Measurements from ENCODE around the gene CISD1. TPM values are rescaled to one million over a fixed set of nuclear protein-coding genes. Genes with fewer than 3 reads are reported as not detected.

CISD1 gene
- polyA plus RNA-seq, 3 donors = 59.4 to 62.0 (median 60.4) TPM

- no peak for DNase-seq (ENCODE audit: low read depth in 3 of 3, low spot score in 2 of 3)
These were observed 35.2 kb downstream of the CISD1 start for GRCh38 chr10:58304099-58304633.

DNA sequence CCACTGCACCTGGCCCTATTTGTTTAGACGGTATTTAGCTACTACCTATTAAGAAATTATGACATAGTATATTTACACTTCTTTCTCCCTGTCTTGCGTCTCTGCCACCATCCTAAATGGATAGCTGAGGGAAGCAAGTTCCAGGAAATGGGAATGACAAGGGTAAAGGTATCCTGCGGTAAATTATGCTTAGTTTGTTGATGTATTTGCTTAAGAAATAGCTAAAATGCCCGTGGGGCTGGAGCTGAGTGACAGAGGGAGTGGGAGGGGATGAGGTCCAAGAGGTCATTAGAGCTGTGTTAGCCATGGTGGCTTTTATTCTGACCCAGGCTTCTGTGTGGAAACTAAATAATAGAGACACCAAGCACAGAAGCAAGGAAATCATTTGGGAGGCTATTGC, 36.9 kb downstream of the CISD1 start:
- no peak for DNase-seq (ENCODE audit: low read depth in 3 of 3, low spot score in 2 of 3)

DNA sequence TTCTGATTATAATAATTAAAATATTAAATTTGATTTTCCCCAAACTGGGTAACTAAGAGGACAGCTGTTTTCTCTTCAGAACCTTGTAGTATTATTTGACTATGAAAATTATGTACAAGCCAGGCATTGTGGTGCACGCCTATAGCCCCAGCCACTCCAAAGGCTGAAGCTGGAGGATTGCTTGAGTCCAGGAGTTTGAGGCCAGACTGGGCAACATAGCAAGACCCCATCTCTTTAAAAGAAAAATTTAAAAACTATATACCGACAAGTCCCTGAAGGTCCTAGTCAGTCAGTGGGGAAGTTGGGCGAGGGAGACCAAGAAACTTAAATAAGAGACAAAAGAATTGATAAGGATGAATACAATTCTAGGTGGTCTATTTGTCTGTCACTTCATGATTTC, 38.7 kb downstream of the CISD1 start:
- no peak for DNase-seq (ENCODE audit: low read depth in 3 of 3, low spot score in 2 of 3)

DNA sequence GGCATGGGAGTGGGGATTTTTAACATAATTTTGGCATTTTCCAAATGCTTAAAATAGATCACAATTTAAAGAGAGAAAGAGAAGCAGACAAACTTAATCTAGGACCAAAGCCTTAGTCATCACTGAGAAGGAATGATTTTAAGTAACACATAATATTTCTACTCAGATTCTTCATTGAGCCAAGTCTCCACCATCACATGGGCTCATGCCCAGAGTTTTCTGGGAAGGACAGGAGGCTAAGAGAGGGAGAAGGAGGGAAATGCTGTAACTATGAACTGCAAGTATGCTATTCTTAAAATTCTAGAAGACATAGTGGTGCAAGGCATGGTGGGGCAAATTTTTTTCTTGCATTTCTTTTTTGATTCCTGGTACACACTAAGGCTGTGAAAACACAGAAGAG, 42.1 kb downstream of the CISD1 start:
- no peak for DNase-seq (ENCODE audit: low read depth in 3 of 3, low spot score in 2 of 3)

DNA sequence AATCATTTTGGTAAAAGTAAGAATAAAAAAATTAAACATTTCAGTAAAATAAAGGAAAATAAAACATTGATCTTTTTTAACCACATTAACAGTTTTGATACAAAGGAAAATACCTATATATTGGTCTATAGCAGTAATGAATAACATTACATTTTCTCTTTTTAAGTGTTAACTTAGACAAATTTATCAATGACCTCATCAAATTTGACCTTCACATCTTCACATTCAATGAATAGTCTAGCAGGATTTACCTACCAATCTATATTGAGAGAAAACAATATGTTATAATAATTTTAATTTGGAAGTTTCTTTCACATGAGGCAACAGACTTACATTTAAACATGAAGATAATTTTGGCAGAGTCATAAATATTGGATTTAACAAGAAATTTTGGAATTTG, 47.9 kb downstream of the CISD1 start:
- DNase-seq (ENCODE audit: low read depth in 3 of 3, low spot score in 2 of 3) = no peak

GRCh38 chr10:58318346-58318745, 49.4 kb downstream of the CISD1 start:
- DNase-seq (ENCODE audit: low read depth in 3 of 3, low spot score in 2 of 3) = no peak

- DNase-seq (ENCODE audit: low read depth in 3 of 3, low spot score in 2 of 3) = no peak
These were observed 50.6 kb downstream of the CISD1 start for GRCh38 chr10:58319599-58319998.

- DNase-seq (ENCODE audit: low read depth in 3 of 3, low spot score in 2 of 3) = no peak
These were observed 51.5 kb downstream of the CISD1 start for GRCh38 chr10:58320351-58321049.

GRCh38 chr10:58322072-58322834, 53.3 kb downstream of the CISD1 start:
- DNase-seq (ENCODE audit: low read depth in 3 of 3, low spot score in 2 of 3) = no peak

GRCh38 chr10:58322835-58323209, 53.9 kb downstream of the CISD1 start:
- DNase-seq (ENCODE audit: low read depth in 3 of 3, low spot score in 2 of 3) = no peak

DNA sequence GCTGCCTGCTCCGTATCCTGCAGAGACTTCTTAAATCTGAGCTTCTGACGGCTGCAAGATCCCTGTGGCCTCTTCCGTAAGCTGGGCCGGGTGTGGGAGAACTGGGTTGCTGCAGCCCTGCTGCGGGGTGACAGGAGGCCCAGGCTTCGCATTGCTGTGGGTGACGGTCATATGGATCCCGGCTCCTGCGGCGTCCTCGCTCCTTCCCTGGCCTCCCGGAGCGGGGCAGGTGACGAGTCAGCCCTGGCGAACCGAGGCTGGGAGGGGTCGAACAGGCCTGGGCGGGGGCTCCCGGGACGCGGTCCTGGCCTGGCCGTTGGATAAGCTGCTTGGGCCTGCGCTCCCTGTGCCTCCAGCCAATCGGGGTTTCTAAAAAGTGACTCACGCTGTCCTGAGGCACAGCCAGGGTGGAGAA, 58.0 kb downstream of the CISD1 start:
- DNase-seq (ENCODE audit: low read depth in 3 of 3, low spot score in 2 of 3) = no peak

- DNase-seq (ENCODE audit: low read depth in 3 of 3, low spot score in 2 of 3) = no peak
These were observed 59.3 kb downstream of the CISD1 start for GRCh38 chr10:58328233-58328632.

GRCh38 chr10:58330431-58330830, 61.5 kb downstream of the CISD1 start:
- DNase-seq (ENCODE audit: low read depth in 3 of 3, low spot score in 2 of 3) = no peak

GRCh38 chr10:58331646-58332045, 62.7 kb downstream of the CISD1 start:
- DNase-seq (ENCODE audit: low read depth in 3 of 3, low spot score in 2 of 3) = no peak

- DNase-seq (ENCODE audit: low read depth in 3 of 3, low spot score in 2 of 3) = peak in 2 of 3 donors; percentile 36 to 64
These were observed 65.9 kb downstream of the CISD1 start, which contains the start of gene UBE2D1 for GRCh38 chr10:58334817-58335305. TSS of gene UBE2D1 (plus strand) at chr10:58335006. CDS start at chr10:58335202, 196 bp downstream.

DNA sequence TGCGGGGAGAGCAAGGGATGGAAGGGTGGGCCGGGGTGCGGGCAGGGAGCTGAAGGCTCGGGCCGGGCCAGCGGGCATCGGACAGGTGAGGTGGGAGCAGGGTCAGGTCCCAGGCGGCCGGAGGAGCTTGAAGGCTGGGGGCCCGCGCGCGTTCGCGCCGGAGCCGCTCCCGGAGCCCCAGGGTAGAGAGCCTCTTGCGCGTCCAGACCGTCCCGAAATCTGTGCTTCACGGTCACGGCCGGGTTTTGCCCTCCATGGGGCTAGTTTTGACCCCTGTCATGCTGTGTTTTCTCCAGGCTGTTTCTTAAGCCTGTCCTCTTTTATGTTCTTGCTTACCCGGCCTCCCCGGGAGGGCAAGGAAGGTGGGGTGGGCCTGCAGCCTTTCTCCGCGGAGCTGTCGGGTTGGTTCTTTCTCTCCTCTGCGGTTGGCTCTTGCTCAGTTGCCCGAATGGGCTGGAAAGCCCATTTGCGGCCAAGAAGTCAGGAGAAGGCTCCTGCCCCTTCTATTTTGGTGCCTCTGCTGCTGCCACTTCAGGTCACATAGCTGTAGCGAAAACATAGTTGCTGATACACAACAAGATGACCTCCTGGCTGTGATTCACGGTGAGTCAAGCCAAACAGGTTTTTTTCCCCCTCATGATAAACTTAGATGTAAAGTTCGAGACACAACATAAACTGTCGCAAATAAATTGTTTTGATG, 66.5 kb downstream of the CISD1 start:
- peak in 1 of 3 donors; percentile 4 for DNase-seq (ENCODE audit: low read depth in 3 of 3, low spot score in 2 of 3)

DNA sequence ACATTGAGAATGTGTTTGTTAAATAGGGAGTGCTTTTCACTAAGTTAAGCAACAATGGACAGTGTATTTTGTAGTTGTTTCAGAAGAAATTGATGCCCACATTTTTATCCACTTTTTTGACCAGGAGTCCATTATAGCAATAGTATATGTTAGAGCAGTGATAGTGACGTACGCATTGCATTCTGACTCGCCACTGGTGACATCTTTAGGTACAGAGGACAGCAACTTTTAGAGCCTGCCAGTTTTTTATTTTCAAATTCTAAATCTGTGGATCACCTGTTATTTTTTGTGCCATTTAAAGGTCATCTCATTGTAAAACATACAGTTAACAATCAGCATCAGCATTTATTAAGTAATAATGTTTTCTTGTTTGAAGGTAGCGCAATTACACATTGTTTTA, 67.3 kb downstream of the CISD1 start:
- DNase-seq (ENCODE audit: low read depth in 3 of 3, low spot score in 2 of 3) = no peak

Measured in right renal cortex interstitium (tissue), 3 donors.